A549 (cell line): Measurements from ENCODE around the gene RASA4B. TPM values are rescaled to one million over a fixed set of nuclear protein-coding genes. Genes with fewer than 3 reads are reported as not detected.

Source experiments
- ATAC-seq, 2 experiments: fragments of 200-7000 bp in 1 of 2; fragments of >200 bp in 1 of 2; cut with Nextera tagmentation in 1 of 2; cut with Tn5 transposase in 1 of 2; 3 replicates each; pipeline versions ENCODE4 v1.8.0 to v1.9.1; 2018 to 2020; ENCODE audit warnings: mild to moderate bottlenecking in 1 of 2, moderate library complexity in 1 of 2
- CTCF ChIA-PET: fragments of 300-600 bp; sonication (Branson Sonifier 250); formaldehyde crosslinking; extraction: SDS; loops from one replicate; lab custom pipeline; 2021; ENCODE audit warnings: antibody characterized with exemption, inconsistent platforms; lab: Yijun Ruan, JAX
- POLR2A ChIA-PET: fragments of 350-600 bp; formaldehyde crosslinking; extraction: SDS; loops from one replicate; lab custom pipeline; 2021; ENCODE audit warnings: antibody characterized with exemption, inconsistent platforms; lab: Yijun Ruan, JAX
- DNase-seq, 2 experiments: peaks; one replicate each; pipeline versions ENCODE4 v3.0.0 to v3.0.0-alpha.2; 2011 to 2016; ENCODE audit warnings: low read depth in 1 of 2, low spot score in 1 of 2
- FAIRE-seq: peaks from 2 replicates; lab custom pipeline; 2011; peaks lifted over from hg19 to GRCh38; lab: Jason Lieb, UNC
- H3K27ac ChIP-seq, 2 experiments: fragments of >200 bp; sonication (Bioruptor Twin); formaldehyde crosslinking; 3 replicates each; pipeline ENCODE4 v1.5.1; 2016 to 2017
- H3K4me1 ChIP-seq: fragments of >200 bp; sonication (Bioruptor Twin); formaldehyde crosslinking; 3 replicates; pipeline ENCODE4 v1.6.1; 2016
- H3K4me2 ChIP-seq: fragments of >200 bp; sonication (Bioruptor Twin); formaldehyde crosslinking; 3 replicates; pipeline ENCODE4 v1.6.1; 2016
- H3K4me3 ChIP-seq: fragments of >200 bp; sonication (Bioruptor Twin); formaldehyde crosslinking; 3 replicates; pipeline ENCODE4 v1.5.1; 2016
- H3K9me3 ChIP-seq: fragments of >200 bp; sonication (Bioruptor Twin); formaldehyde crosslinking; 3 replicates; pipeline ENCODE4 v1.6.1; 2016
- BHLHE40 ChIP-seq: IDR thresholded peaks from 2 replicates; pipeline ENCODE4 v1.6.1; 2012; ENCODE audit warnings: low read depth, low read length, inconsistent platforms
- CBX8 ChIP-seq: fragments of 200-600 bp; sonication (generic); IDR thresholded peaks from 2 replicates; pipeline ENCODE4 v1.6.1; 2016
- CEBPB ChIP-seq, 2 experiments: fragments of >200 bp in 1 of 2; sonication (Bioruptor Twin) in 1 of 2; formaldehyde crosslinking in 1 of 2; IDR thresholded peaks; 2 replicates each; pipeline ENCODE4 v1.6.1; 2012 to 2016
- CHD4 ChIP-seq: fragments of 200-600 bp; sonication (generic); IDR thresholded peaks from 2 replicates; pipeline ENCODE4 v1.6.1; 2016; ENCODE audit warnings: antibody characterized with exemption, mild to moderate bottlenecking, borderline replicate concordance
- EHF ChIP-seq: fragments of 250-450 bp; sonication (Bioruptor Pico); IDR thresholded peaks from 2 replicates; pipeline ENCODE4 v1.5.0; 2020; ENCODE audit warnings: mild to moderate bottlenecking
- EHMT2 ChIP-seq: fragments of 200-600 bp; sonication (generic); IDR thresholded peaks from 2 replicates; pipeline ENCODE4 v1.6.1; 2016; ENCODE audit warnings: antibody characterized with exemption, low read depth, mild to moderate bottlenecking, moderate library complexity
- EP300 ChIP-seq, 2 experiments: fragments of >200 bp; sonication (Bioruptor Twin); formaldehyde crosslinking; IDR thresholded peaks; 2 replicates in 1 of 2; 3 replicates in 1 of 2; pipeline ENCODE4 v1.6.1; 2016 to 2017
- ESRRA ChIP-seq: fragments of 150-350 bp; IDR thresholded peaks from 2 replicates; pipeline ENCODE4 v1.6.1; 2014; ENCODE audit warnings: mild to moderate bottlenecking, low read length, borderline replicate concordance
- FOSB ChIP-seq: fragments of 250-450 bp; sonication (Bioruptor Pico); IDR thresholded peaks from 2 replicates; pipeline ENCODE4 v1.5.0; 2020; ENCODE audit warnings: mild to moderate bottlenecking, moderate library complexity
- FOXS1 ChIP-seq: fragments of 250-450 bp; sonication (Bioruptor Pico); IDR thresholded peaks from 2 replicates; pipeline ENCODE4 v1.5.0; 2020; ENCODE audit warnings: mild to moderate bottlenecking, moderate library complexity
- HEYL ChIP-seq: fragments of 250-450 bp; sonication (Bioruptor Pico); IDR thresholded peaks from 2 replicates; pipeline ENCODE4 v1.8.0; 2021; ENCODE audit warnings: mild to moderate bottlenecking, moderate library complexity
- HOXB5 ChIP-seq: fragments of 250-450 bp; sonication (Bioruptor Pico); IDR thresholded peaks from 2 replicates; pipeline ENCODE4 v1.5.0; 2020; ENCODE audit warnings: mild to moderate bottlenecking, moderate library complexity
- JUN ChIP-seq, 2 experiments: fragments of >200 bp; sonication (Bioruptor Twin); formaldehyde crosslinking; IDR thresholded peaks; 2 replicates in 1 of 2; 3 replicates in 1 of 2; pipeline ENCODE4 v1.6.1; 2016 to 2017
- MAFK ChIP-seq: fragments of 450-650 bp; IDR thresholded peaks from 2 replicates; pipeline ENCODE4 v1.6.1; 2014; ENCODE audit not compliant: partially characterized antibody
- NFE2L2 ChIP-seq: fragments of 150-350 bp; conservative IDR thresholded peaks from 2 replicates; pipeline ENCODE4 v1.6.1; 2014; ENCODE audit warnings: low read length
- NR3C1 ChIP-seq: fragments of >200 bp; sonication (Bioruptor Twin); formaldehyde crosslinking; IDR thresholded peaks from 3 replicates; pipeline ENCODE4 v1.6.1; 2017
- POLR2A ChIP-seq: IDR thresholded peaks from 2 replicates; pipeline ENCODE4 v1.6.1; 2012; ENCODE audit warnings: mild to moderate bottlenecking, low read length
- POLR2AphosphoS2 ChIP-seq: conservative IDR thresholded peaks from 2 replicates; pipeline ENCODE4 v1.6.1; 2012; ENCODE audit warnings: low read length, improper control_type of control experiment, inconsistent platforms
- RAD21 ChIP-seq, 2 experiments: fragments of >200 bp in 1 of 2; sonication (Bioruptor Twin) in 1 of 2; formaldehyde crosslinking in 1 of 2; IDR thresholded peaks in 1 of 2; conservative IDR thresholded peaks in 1 of 2; 2 replicates in 1 of 2; 3 replicates in 1 of 2; pipeline ENCODE4 v1.6.1; 2012 to 2018; ENCODE audit warnings: inconsistent platforms in 1 of 2
- REST ChIP-seq: fragments of 200-600 bp; sonication (generic); IDR thresholded peaks from 2 replicates; pipeline ENCODE4 v1.6.1; 2016; ENCODE audit warnings: antibody characterized with exemption, mild to moderate bottlenecking, moderate library complexity
- SMC3 ChIP-seq: fragments of >200 bp; sonication (Bioruptor Twin); formaldehyde crosslinking; IDR thresholded peaks from 3 replicates; pipeline ENCODE4 v1.6.1; 2018; ENCODE audit warnings: inconsistent platforms
- TP53 ChIP-seq: fragments of 250-450 bp; sonication (Bioruptor Pico); IDR thresholded peaks from 2 replicates; pipeline ENCODE4 v1.5.0; 2021; ENCODE audit warnings: mild to moderate bottlenecking, moderate library complexity
- ZFP36 ChIP-seq: fragments of 450-650 bp; IDR thresholded peaks from 2 replicates; pipeline ENCODE4 v1.6.1; 2014; ENCODE audit warnings: borderline replicate concordance; ENCODE audit not compliant: partially characterized antibody
- ZSCAN20 ChIP-seq: fragments of 250-450 bp; sonication (Bioruptor Pico); IDR thresholded peaks from 2 replicates; pipeline ENCODE4 v1.8.0; 2022; ENCODE audit warnings: mild to moderate bottlenecking, moderate library complexity
- WGBS: methylation state at CpG from one replicate; pipeline ENCODE4 v1.1.6; 2017; ENCODE audit errors: missing lambda C conversion rate; 5-methylcytosine and 5-hydroxymethylcytosine counted together
- polyA plus RNA-seq, 4 experiments: library from polyadenylated mRNA; depleted of rRNA in 3 of 4; stranded (reverse); fragments of >200 nt; fragmentation: RNase III in 1 of 4; extraction: RNeasy Plus Mini Kit Qiagen cat#74134 plus additional on column Dnase treatment in 1 of 4; gene quantifications; 2 replicates in 3 of 4; 3 replicates in 1 of 4; pipeline ENCODE4 v1.2.3, GENCODE V29; 2011 to 2017
- TF ChIP-seq, protein P1 (sequence below): fragments of >200 bp; sonication (Bioruptor Twin); formaldehyde crosslinking; IDR thresholded peaks from 3 replicates; pipeline ENCODE4 v1.6.1; 2016
- TF ChIP-seq, protein P2 (sequence below): fragments of 250-450 bp; sonication (Bioruptor Pico); IDR thresholded peaks from 2 replicates; pipeline ENCODE4 v1.5.0; 2020; ENCODE audit warnings: low read depth, mild to moderate bottlenecking, moderate library complexity

The RASA4B gene
- polyA plus RNA-seq, 2 of the 4 experiments (the other 2 are of a cell fraction) = 0.83 to 1.4 TPM

GRCh38 chr7:102469972-102470825, 47.4 kb downstream of the RASA4B start (continued):
- no peak for TF ChIP-seq REST
- no peak for TF ChIP-seq EHF (CRISPR knock-in tag)
- TF ChIP-seq MAFK = no peak
- TF ChIP-seq NR3C1 = no peak
- no peak for TF ChIP-seq NFE2L2
- no peak for TF ChIP-seq BHLHE40
- TF ChIP-seq SMC3 = no peak
- no peak for TF ChIP-seq EHMT2
- TF ChIP-seq RAD21 (conservative IDR thresholded peaks at IDR 0.05 in 1 of 2, IDR thresholded peaks at IDR 0.05 in 1 of 2) = no peak
- TF ChIP-seq, all 56 proteins: peak for 0

DNA sequence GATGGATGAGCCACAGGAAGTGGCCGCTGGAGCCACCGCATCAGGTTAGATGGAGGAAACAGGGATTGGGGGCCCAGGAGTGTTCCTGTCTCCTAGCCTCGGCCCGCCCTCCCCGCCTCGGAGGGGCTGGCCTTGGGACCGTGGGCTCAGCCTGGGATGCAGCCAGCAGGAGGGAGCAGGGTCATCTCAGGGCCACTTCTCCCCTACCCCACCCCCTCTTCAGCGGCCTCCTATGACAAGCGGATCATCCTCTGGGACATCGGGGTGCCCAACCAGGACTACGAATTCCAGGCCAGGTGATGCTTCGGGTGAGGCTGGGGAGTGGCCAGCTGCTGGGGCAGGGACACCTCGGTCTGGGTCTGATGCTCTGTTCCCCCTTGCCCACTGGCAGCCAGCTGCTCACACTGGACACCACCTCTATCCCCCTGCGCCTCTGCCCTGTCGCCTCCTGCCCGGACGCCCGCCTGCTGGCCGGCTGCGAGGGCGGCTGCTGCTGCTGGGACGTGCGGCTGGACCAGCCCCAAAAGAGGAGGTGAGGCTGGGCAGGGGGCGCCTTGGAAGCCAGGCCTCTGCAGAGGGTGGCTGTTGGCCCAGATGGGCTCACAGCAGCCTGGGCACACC, 48.1 kb downstream of the RASA4B start:
- no peak for FAIRE-seq
- no peak for ATAC-seq
- WGBS = 90% methylated on average over 14 of the region's 24 CpGs
- H3K4me1 ChIP-seq = 0 out of 3 replicates have a peak, but pooled peaks cover 4% of the 10 kb centered on the region
- no peak for DNase-seq
- POLR2A ChIA-PET = no interaction called here
- no peak overlapping the region for H3K4me2 ChIP-seq
- H3K4me3 ChIP-seq = no peak overlapping the region
- CTCF ChIA-PET = no interaction called here
- no peak overlapping the region for H3K27ac ChIP-seq
- no peaks in the 10 kb centered on the region for H3K9me3 ChIP-seq
- TF ChIP-seq ZFP36 = no peak
- no peak for TF ChIP-seq EHMT2
- no peak for TF ChIP-seq JUN (IDR thresholded peaks at IDR 0.05)
- TF ChIP-seq EP300 (IDR thresholded peaks at IDR 0.05) = no peak
- no peak for TF ChIP-seq CHD4
- no peak for TF ChIP-seq ESRRA
- TF ChIP-seq, protein P1, sequence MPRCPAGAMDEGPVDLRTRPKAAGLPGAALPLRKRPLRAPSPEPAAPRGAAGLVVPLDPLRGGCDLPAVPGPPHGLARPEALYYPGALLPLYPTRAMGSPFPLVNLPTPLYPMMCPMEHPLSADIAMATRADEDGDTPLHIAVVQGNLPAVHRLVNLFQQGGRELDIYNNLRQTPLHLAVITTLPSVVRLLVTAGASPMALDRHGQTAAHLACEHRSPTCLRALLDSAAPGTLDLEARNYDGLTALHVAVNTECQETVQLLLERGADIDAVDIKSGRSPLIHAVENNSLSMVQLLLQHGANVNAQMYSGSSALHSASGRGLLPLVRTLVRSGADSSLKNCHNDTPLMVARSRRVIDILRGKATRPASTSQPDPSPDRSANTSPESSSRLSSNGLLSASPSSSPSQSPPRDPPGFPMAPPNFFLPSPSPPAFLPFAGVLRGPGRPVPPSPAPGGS = no peak

DNA sequence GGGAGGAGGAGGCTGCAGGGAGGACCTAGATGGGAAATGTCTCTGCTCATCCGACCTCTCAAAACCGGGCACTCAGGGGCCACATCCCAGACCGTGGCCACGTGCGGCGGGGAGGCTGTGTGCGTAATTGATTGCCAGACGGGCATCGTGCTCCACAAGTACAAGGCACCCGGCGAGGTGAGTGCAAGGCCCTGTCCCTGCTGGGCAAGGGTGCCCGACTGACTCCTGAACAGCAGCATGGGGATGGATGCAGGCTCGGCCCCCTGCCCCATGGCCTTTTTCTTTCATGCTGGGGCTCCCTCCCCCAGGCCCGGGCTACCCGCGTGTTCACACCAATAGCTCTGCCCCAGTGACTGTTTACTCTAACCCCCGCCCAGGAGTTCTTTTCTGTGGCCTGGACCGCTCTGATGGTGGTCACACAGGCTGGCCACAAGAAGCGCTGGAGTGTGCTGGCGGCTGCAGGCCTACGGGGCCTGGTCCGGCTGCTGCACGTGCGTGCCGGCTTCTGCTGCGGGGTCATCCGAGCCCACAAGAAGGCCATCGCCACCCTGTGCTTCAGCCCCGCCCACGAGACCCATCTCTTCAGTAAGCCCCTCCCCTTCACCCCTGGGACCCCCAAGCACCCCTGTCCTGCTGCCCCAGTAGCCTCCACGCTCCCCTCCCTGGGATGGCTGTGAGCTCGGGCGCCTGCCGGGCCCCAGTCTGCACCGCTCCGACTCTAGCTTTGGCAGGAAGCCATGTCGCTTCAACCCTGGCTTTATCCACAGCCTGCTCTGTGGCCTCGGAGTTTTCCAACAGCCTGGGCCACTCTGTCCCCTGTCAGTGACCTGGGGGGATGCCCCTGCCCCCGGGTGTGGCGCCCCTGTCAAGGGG, 48.9 kb downstream of the RASA4B start:
- no peak for DNase-seq
- H3K4me1 ChIP-seq = peaks cover 7% of the 10 kb centered on the region; the same call in 2 of the 3 replicates
- no peak for TF ChIP-seq FOSB (CRISPR knock-in tag)
- no peak for TF ChIP-seq POLR2A
- no peak for TF ChIP-seq CEBPB (IDR thresholded peaks at IDR 0.05)
- no peak for TF ChIP-seq POLR2AphosphoS2
- TF ChIP-seq HEYL (CRISPR knock-in tag) = no peak
- no peak for TF ChIP-seq ZSCAN20 (CRISPR knock-in tag)
- TF ChIP-seq, protein P2, sequence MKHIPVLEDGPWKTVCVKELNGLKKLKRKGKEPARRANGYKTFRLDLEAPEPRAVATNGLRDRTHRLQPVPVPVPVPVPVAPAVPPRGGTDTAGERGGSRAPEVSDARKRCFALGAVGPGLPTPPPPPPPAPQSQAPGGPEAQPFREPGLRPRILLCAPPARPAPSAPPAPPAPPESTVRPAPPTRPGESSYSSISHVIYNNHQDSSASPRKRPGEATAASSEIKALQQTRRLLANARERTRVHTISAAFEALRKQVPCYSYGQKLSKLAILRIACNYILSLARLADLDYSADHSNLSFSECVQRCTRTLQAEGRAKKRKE = no peak
- no peak for TF ChIP-seq TP53 (CRISPR knock-in tag)
- no peak for TF ChIP-seq CBX8
- TF ChIP-seq HOXB5 (CRISPR knock-in tag) = no peak
- no peak for TF ChIP-seq FOXS1 (CRISPR knock-in tag)
- CTCF ChIA-PET = interaction anchor here (1.7 kb wide), 1 partner anchor 63 kb away, joined by 10 read pairs; no protein-coding TSS in a partner anchor
- no peak for ATAC-seq
- POLR2A ChIA-PET = no interaction called here
- H3K27ac ChIP-seq = no peak overlapping the region
- WGBS = 89% methylated on average over 35 of the region's 40 CpGs
- no peak for FAIRE-seq
- H3K4me2 ChIP-seq = no peak overlapping the region
- no peak overlapping the region for H3K4me3 ChIP-seq
- no peaks in the 10 kb centered on the region for H3K9me3 ChIP-seq
